ENCODE measurements around the gene TSPYL4. TPM values are rescaled to one million over a fixed set of nuclear protein-coding genes. Genes with fewer than 3 reads are reported as not detected.

Gene TSPYL4
- total RNA-seq, 1 donor from 2014 or later = 12.8 TPM

- Histone ChIP-seq H3K36me3 (peaks cover 33% of the 10 kb centered on the region), H3K4me1 (peaks cover 29% of the 10 kb centered on the region), H3K27me3 (ENCODE audit: low read depth) (no peaks in the 10 kb centered on the region), H3K27ac (no peak overlapping the region), H3K4me3 (no peak overlapping the region), H3K9me3 (no peaks in the 10 kb centered on the region)
- intact Hi-C loops (cut with DNase I) = no loop called here
- no peak for ATAC-seq
- no peak for TF ChIP-seq CTCF (IDR thresholded peaks at IDR 0.05)
- no peak for DNase-seq
These were observed 17.4 kb upstream of the TSPYL4 start for GRCh38 chr6:116271149-116271708.

GRCh38 chr6:116268589-116269293, 14.9 kb upstream of the TSPYL4 start:
- no peak overlapping the region for H3K27ac ChIP-seq
- peak; percentile 75 for TF ChIP-seq CTCF (IDR thresholded peaks at IDR 0.05)
- intact Hi-C loops (cut with DNase I) = no loop called here
- peaks cover 9% of the 10 kb centered on the region for H3K4me1 ChIP-seq
- H3K27me3 ChIP-seq (ENCODE audit: low read depth) = no peaks in the 10 kb centered on the region
- ATAC-seq (peak; percentile 80 to 86), DNase-seq (no peak)
- H3K4me3 ChIP-seq = no peak overlapping the region
- no peaks in the 10 kb centered on the region for H3K9me3 ChIP-seq
- H3K36me3 ChIP-seq = peaks cover 24% of the 10 kb centered on the region

GRCh38 chr6:116267836-116268588, 14.1 kb upstream of the TSPYL4 start:
- Histone ChIP-seq H3K27me3 (ENCODE audit: low read depth) (no peaks in the 10 kb centered on the region), H3K36me3 (peaks cover 16% of the 10 kb centered on the region), H3K9me3 (no peaks in the 10 kb centered on the region), H3K4me1 (peaks cover 9% of the 10 kb centered on the region), H3K4me3 (no peak overlapping the region), H3K27ac (no peak overlapping the region)
- DNase-seq = no peak
- intact Hi-C loops (cut with DNase I) = no loop called here
- TF ChIP-seq CTCF (IDR thresholded peaks at IDR 0.05) = no peak
- ATAC-seq = no peak

GRCh38 chr6:116266803-116267202, 12.9 kb upstream of the TSPYL4 start:
- intact Hi-C loops (cut with DNase I) = no loop called here
- no peak overlapping the region for H3K27ac ChIP-seq
- peaks cover 8% of the 10 kb centered on the region for H3K36me3 ChIP-seq
- no peaks in the 10 kb centered on the region for H3K27me3 ChIP-seq (ENCODE audit: low read depth)
- DNase-seq (no peak), ATAC-seq (no peak)
- H3K9me3 ChIP-seq = no peaks in the 10 kb centered on the region
- TF ChIP-seq CTCF (IDR thresholded peaks at IDR 0.05) = no peak
- H3K4me1 ChIP-seq = peaks cover 9% of the 10 kb centered on the region
- no peak overlapping the region for H3K4me3 ChIP-seq

GRCh38 chr6:116265041-116265829, 11.4 kb upstream of the TSPYL4 start:
- peaks cover 8% of the 10 kb centered on the region for H3K36me3 ChIP-seq
- H3K4me1 ChIP-seq = peaks cover 9% of the 10 kb centered on the region
- no peaks in the 10 kb centered on the region for H3K27me3 ChIP-seq (ENCODE audit: low read depth)
- no peak overlapping the region for H3K27ac ChIP-seq
- DNase-seq = no peak
- no peak overlapping the region for H3K4me3 ChIP-seq
- no peaks in the 10 kb centered on the region for H3K9me3 ChIP-seq
- no peak for TF ChIP-seq CTCF (IDR thresholded peaks at IDR 0.05)
- peak; percentile 19 to 30 for ATAC-seq
- intact Hi-C loops (cut with DNase I) = no loop called here
